Ovary (tissue), 3 donors: ENCODE measurements around the gene METTL26.

Experiments used
- POLR2A ChIP-seq: fragments of 450-650 bp; IDR thresholded peaks from one replicate; pipeline ENCODE4 v1.6.1; 2017; ENCODE audit warnings: antibody characterized with exemption, mild to moderate bottlenecking, moderate library complexity
- TF ChIP-seq, protein P1 (sequence below), 3 donors: fragments of 450-650 bp in 2 of 3; fragments of 200-600 bp in 1 of 3; IDR thresholded peaks; one replicate each; pipeline versions ENCODE4 v1.5.1 to v1.8.0; 2016 to 2022; ENCODE audit warnings: antibody characterized with exemption in 3 of 3, mild to moderate bottlenecking in 1 of 3
- donor health status: DM: no; HTN: no; CAD: no.

- TF ChIP-seq, protein P1, sequence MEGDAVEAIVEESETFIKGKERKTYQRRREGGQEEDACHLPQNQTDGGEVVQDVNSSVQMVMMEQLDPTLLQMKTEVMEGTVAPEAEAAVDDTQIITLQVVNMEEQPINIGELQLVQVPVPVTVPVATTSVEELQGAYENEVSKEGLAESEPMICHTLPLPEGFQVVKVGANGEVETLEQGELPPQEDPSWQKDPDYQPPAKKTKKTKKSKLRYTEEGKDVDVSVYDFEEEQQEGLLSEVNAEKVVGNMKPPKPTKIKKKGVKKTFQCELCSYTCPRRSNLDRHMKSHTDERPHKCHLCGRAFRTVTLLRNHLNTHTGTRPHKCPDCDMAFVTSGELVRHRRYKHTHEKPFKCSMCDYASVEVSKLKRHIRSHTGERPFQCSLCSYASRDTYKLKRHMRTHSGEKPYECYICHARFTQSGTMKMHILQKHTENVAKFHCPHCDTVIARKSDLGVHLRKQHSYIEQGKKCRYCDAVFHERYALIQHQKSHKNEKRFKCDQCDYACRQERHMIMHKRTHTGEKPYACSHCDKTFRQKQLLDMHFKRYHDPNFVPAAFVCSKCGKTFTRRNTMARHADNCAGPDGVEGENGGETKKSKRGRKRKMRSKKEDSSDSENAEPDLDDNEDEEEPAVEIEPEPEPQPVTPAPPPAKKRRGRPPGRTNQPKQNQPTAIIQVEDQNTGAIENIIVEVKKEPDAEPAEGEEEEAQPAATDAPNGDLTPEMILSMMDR (IDR thresholded peaks at IDR 0.05), result no peak
- TF ChIP-seq POLR2A, result no peak
Observed at GRCh38 chr16:620700-621525, 15.2 kb downstream of the METTL26 start.
